A673 (cell line): Measurements from ENCODE around the gene ENPP1.

Experiments used
- EZH2 ChIP-seq: fragments of 200-600 bp; sonication (generic); IDR thresholded peaks from 2 replicates; pipeline ENCODE4 v1.6.1; 2017; ENCODE audit warnings: borderline replicate concordance, low read depth, mild to moderate bottlenecking, mixed read lengths, antibody characterized with exemption, low read length; ENCODE audit not compliant: poor library complexity, severe bottlenecking
- TF ChIP-seq, protein P1 (sequence below): fragments of 300-800, 200-600 bp; sonication (generic); conservative IDR thresholded peaks from 2 replicates; pipeline ENCODE4 v1.5.1; 2017; ENCODE audit warnings: low read depth, mild to moderate bottlenecking, antibody characterized with exemption, low read length, moderate library complexity, mixed read lengths

DNA sequence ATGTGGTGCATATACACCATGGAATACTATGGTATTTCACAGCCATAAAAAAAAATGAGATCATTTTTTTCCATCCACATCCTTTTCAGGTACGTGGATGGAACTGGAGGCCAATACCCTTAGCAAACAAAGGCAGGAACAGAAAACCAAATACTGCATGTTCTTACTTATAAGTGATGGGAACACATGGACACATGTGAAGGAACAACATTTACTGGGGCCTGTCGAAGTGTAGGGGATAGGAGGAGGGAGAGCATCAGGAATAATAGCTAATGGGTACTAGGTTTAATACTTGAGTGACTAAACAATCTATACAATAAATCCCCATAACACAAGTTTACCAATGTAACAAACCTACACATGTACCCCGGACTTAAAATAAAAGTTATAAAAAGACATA, 112.8 kb downstream of the ENPP1 start:
- TF ChIP-seq, protein P1, sequence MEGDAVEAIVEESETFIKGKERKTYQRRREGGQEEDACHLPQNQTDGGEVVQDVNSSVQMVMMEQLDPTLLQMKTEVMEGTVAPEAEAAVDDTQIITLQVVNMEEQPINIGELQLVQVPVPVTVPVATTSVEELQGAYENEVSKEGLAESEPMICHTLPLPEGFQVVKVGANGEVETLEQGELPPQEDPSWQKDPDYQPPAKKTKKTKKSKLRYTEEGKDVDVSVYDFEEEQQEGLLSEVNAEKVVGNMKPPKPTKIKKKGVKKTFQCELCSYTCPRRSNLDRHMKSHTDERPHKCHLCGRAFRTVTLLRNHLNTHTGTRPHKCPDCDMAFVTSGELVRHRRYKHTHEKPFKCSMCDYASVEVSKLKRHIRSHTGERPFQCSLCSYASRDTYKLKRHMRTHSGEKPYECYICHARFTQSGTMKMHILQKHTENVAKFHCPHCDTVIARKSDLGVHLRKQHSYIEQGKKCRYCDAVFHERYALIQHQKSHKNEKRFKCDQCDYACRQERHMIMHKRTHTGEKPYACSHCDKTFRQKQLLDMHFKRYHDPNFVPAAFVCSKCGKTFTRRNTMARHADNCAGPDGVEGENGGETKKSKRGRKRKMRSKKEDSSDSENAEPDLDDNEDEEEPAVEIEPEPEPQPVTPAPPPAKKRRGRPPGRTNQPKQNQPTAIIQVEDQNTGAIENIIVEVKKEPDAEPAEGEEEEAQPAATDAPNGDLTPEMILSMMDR, result no peak
- TF ChIP-seq EZH2, result no peak
